ENCODE measurements around the gene PACS2. TPM values are rescaled to one million over a fixed set of nuclear protein-coding genes. Genes with fewer than 3 reads are reported as not detected.

PACS2 gene
- total and polyA plus RNA-seq, 2 donors (not counting 1 experiment from before 2014, with no cell fraction given), result 65.6 to 70.7 TPM

DNA sequence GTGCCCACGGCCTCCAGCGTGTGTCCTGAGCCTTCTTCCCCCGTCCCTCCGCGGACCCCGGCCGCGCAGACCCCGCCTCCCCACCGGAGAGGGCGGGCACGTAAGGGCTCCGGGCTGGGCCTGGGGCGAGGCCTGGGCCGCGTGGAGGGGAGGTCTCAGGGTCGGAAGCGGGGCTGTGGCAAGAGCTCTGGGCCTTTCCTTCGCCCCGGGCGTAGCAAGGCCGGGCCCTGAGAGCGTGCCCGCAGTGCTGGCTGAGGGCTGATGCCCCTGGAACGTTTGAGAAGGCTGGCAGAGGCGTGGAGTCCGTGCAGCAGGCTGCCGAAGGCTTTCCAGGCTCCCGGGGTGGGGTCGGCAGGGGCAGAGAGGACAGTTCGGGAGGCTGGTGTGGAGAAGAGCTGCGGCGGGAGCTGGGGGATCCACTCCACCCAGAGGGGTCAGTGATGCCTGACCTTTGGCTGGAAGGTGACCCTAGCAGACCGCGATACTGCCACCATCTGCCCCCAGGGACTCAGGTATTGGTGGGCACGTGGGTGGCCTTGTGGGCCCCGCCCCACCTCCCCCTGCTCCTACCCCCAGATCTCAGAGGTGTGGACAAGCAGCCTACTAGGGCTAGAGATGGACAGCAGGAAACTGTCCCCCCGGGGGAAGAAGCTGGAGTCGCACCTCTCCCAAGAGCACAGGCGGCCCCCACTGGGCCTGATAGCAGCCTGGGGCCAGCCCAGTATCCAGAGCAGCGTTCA, 84.3 kb downstream of the PACS2 start:
- Histone ChIP-seq H3K4me1 (ENCODE audit: control insufficient read depth in 2 of 2, insufficient read depth in 2 of 2, low read length in 2 of 2) (peaks cover 16 to 23% of the 10 kb centered on the region in 2 donors), H3K27me3 (replicated peaks in 1 of 4; ENCODE audit: control extremely low read depth in 1 of 4, control insufficient read depth in 3 of 4, insufficient read depth in 4 of 4, low read length in 3 of 4) (no peaks in the 10 kb centered on the region), H3K36me3 (replicated peaks in 1 of 2; ENCODE audit: control extremely low read depth in 1 of 2, control insufficient read depth in 1 of 2, extremely low read depth in 1 of 2, insufficient read depth in 2 of 2, low read length in 1 of 2) (peaks cover 0 to 2% of the 10 kb centered on the region in 2 experiments), H2AFZ (ENCODE audit: insufficient read depth, low read depth, low read length, poor library complexity, severe bottlenecking) (peak overlapping the region; percentile 91), H3K9me3 (ENCODE audit: control extremely low read depth in 1 of 3, control insufficient read depth in 2 of 3, insufficient read depth in 1 of 3, low read length in 2 of 3) (peaks cover 0 to 6% (median 0%) of the 10 kb centered on the region in 3 donors), H3K27ac (ENCODE audit: low read length in 2 of 2) (peak overlapping the region; percentile 75 to 86), H3K4me2 (replicated peaks; ENCODE audit: low read depth, low read length, poor library complexity, severe bottlenecking) (peak overlapping the region; percentile 100), H3K79me2 (ENCODE audit: control insufficient read depth, insufficient read depth, low read length) (peaks cover 18% of the 10 kb centered on the region), H3K9ac (ENCODE audit: low read length) (peak overlapping the region; percentile 96), H3K4me3 (ENCODE audit: control extremely low read depth in 1 of 5, extremely low read depth in 1 of 5, insufficient read depth in 1 of 5, low read depth in 2 of 5, low read length in 4 of 5) (peak overlapping the region; percentile 31 to 94 (median 86)), H4K20me1 (ENCODE audit: control insufficient read depth, insufficient read depth, low read length, poor library complexity, severe bottlenecking) (peaks cover 5% of the 10 kb centered on the region)
- DNase-seq (no peak), ATAC-seq (ENCODE audit: low read depth) (peak; percentile 56)
- CTCF ChIA-PET, result interaction anchor here (0.8 to 3.4 kb wide), 5 partner anchors 12 to 91 kb away, joined by 3 to 11 read pairs (median 5); no protein-coding TSS in a partner anchor
- POLR2A ChIA-PET, result interaction anchor here (0.7 to 1.4 kb wide), 4 partner anchors 8 to 378 kb away, joined by 3 to 6 read pairs (median 4); partner anchors contain the start of gene CDCA4
- TF ChIP-seq, protein P1, sequence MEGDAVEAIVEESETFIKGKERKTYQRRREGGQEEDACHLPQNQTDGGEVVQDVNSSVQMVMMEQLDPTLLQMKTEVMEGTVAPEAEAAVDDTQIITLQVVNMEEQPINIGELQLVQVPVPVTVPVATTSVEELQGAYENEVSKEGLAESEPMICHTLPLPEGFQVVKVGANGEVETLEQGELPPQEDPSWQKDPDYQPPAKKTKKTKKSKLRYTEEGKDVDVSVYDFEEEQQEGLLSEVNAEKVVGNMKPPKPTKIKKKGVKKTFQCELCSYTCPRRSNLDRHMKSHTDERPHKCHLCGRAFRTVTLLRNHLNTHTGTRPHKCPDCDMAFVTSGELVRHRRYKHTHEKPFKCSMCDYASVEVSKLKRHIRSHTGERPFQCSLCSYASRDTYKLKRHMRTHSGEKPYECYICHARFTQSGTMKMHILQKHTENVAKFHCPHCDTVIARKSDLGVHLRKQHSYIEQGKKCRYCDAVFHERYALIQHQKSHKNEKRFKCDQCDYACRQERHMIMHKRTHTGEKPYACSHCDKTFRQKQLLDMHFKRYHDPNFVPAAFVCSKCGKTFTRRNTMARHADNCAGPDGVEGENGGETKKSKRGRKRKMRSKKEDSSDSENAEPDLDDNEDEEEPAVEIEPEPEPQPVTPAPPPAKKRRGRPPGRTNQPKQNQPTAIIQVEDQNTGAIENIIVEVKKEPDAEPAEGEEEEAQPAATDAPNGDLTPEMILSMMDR (IDR thresholded peaks at IDR 0.05), result peak; percentile 10
- TF ChIP-seq EZH2 (IDR thresholded peaks at IDR 0.05; ENCODE audit: borderline replicate concordance, insufficient read depth, low read depth, low read length, poor library complexity, severe bottlenecking), result no peak
- H3K4me1 Mint-ChIP-seq, result peaks cover 16% of the 10 kb centered on the region
- no peaks in the 10 kb centered on the region for H3K27me3 Mint-ChIP-seq
- H3K4me3 Mint-ChIP-seq, result peak overlapping the region; percentile 90
- H3K9me3 Mint-ChIP-seq (ENCODE audit: insufficient read depth), result no peaks in the 10 kb centered on the region
- intact Hi-C loops (cut with micrococcal nuclease), result loop anchor here (1.0 to 5.0 kb wide), 5 partner anchors 16 to 97 kb away; partner anchors contain the start of genes BRF1 and MTA1
- H3K27ac Mint-ChIP-seq, result peak overlapping the region; percentile 87
- WGBS (ENCODE audit: insufficient coverage), result 14% methylated on average over 39 of the region's 41 CpGs

GRCh38 chr14:105399466-105399775, 84.9 kb downstream of the PACS2 start:
- Histone ChIP-seq H3K79me2 (ENCODE audit: control insufficient read depth, insufficient read depth, low read length) (peaks cover 18% of the 10 kb centered on the region), H3K9me3 (ENCODE audit: control extremely low read depth in 1 of 3, control insufficient read depth in 2 of 3, insufficient read depth in 1 of 3, low read length in 2 of 3) (peaks cover 0 to 6% (median 0%) of the 10 kb centered on the region in 3 donors), H3K27me3 (replicated peaks in 1 of 4; ENCODE audit: control extremely low read depth in 1 of 4, control insufficient read depth in 3 of 4, insufficient read depth in 4 of 4, low read length in 3 of 4) (no peaks in the 10 kb centered on the region), H3K27ac (ENCODE audit: low read length in 2 of 2) (no peak overlapping the region), H3K4me1 (ENCODE audit: control insufficient read depth in 2 of 2, insufficient read depth in 2 of 2, low read length in 2 of 2) (peaks cover 20 to 28% of the 10 kb centered on the region in 2 donors), H3K4me2 (replicated peaks; ENCODE audit: low read depth, low read length, poor library complexity, severe bottlenecking) (peak overlapping the region; percentile 100), H3K9ac (ENCODE audit: low read length) (peak overlapping the region; percentile 96), H4K20me1 (ENCODE audit: control insufficient read depth, insufficient read depth, low read length, poor library complexity, severe bottlenecking) (peaks cover 5% of the 10 kb centered on the region), H3K36me3 (replicated peaks in 1 of 2; ENCODE audit: control extremely low read depth in 1 of 2, control insufficient read depth in 1 of 2, extremely low read depth in 1 of 2, insufficient read depth in 2 of 2, low read length in 1 of 2) (peaks cover 0 to 2% of the 10 kb centered on the region in 2 experiments), H2AFZ (ENCODE audit: insufficient read depth, low read depth, low read length, poor library complexity, severe bottlenecking) (no peak overlapping the region), H3K4me3 (ENCODE audit: control extremely low read depth in 1 of 5, extremely low read depth in 1 of 5, insufficient read depth in 1 of 5, low read depth in 2 of 5, low read length in 4 of 5) (peak overlapping the region in 2 of 5 experiments; percentile 87 to 94)
- peaks cover 21% of the 10 kb centered on the region for H3K4me1 Mint-ChIP-seq
- DNase-seq (no peak), ATAC-seq (ENCODE audit: low read depth) (no peak)
- peak overlapping the region; percentile 90 for H3K4me3 Mint-ChIP-seq
- no peaks in the 10 kb centered on the region for H3K9me3 Mint-ChIP-seq (ENCODE audit: insufficient read depth)
- intact Hi-C loops (cut with micrococcal nuclease), result loop anchor here (5.0 kb wide), 1 partner anchor 97 kb away; the partner anchor contains the start of gene BRF1
- ChIA-PET POLR2A (interaction anchor here (1.1 to 1.4 kb wide), 2 partner anchors 12 to 90 kb away, joined by 3 to 6 read pairs; no protein-coding TSS in a partner anchor), CTCF (interaction anchor here (1.2 to 3.4 kb wide), 4 partner anchors 12 to 91 kb away, joined by 3 to 11 read pairs (median 6); no protein-coding TSS in a partner anchor)
- no peaks in the 10 kb centered on the region for H3K27me3 Mint-ChIP-seq
- TF ChIP-seq EZH2 (IDR thresholded peaks at IDR 0.05; ENCODE audit: borderline replicate concordance, insufficient read depth, low read depth, low read length, poor library complexity, severe bottlenecking), result no peak
- TF ChIP-seq, protein P1 (IDR thresholded peaks at IDR 0.05), result no peak
- 85% methylated on average over 8 of the region's 8 CpGs for WGBS (ENCODE audit: insufficient coverage)
- peak overlapping the region; percentile 70 for H3K27ac Mint-ChIP-seq
